Metanephros (tissue), 2 donors: Measurements from ENCODE around the gene KIFAP3. TPM values are rescaled to one million over a fixed set of nuclear protein-coding genes. Genes with fewer than 3 reads are reported as not detected.

Experiments used
- small RNA-seq: library from RNA; depleted of rRNA; stranded (forward); fragments of <200 nt; gene quantifications from one replicate; pipeline ENCODE3, GENCODE V24; 2014; ENCODE audit warnings: low replicate concordance
- total RNA-seq: library from RNA; depleted of rRNA; stranded (reverse); fragments of >200 nt; gene quantifications from one replicate; pipeline ENCODE4 v1.2.3, GENCODE V29; 2014

KIFAP3 gene
- total RNA-seq, result 33.4 TPM

DNA sequence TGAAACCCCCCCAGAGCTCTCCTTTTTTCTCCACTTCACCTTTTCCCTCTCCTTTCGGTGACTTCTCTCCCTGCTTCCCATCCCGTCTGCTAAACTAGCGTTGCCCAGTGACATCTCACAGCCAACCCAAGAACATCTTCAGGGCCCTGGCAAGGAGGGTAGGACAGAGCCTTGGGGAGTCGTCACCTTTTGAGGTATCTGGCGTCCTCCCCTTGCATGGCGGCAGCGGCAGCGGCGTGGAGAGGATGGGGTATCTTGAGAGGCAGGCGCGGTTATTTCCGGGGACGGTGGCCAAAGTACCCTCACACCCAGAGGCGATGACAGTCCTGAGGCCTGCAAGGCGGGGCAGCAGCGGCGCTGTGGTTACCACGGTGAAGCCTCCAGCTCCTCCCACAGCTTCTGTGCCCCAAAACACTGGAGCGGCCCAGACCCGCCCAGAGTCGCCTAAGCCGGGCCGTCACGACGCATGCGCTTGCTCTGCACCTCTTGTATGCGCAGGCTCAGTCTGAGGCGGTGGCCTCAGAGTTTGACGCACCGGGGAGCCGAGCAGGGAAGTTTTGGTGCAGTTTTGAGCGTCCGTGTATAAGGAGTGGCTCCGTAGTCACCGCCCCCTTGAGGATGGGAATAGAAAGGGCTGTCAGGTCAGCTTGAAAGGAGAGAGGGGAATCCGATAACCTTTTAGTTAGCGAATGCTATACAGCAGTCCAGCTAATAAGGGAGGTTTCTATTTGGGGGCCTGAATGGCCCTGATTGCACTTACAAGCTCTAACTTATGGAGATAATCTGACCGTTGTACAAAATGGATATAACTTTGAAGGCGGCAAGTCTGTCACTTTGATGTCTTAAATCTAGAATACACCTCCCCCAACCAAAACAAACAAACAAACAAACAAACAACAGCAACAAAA lies at the start of gene KIFAP3:
KIFAP3 (minus strand) TSS at position 446 of the 908 bp plus-strand sequence; CDS start at position 218, 228 bp downstream.

DNA sequence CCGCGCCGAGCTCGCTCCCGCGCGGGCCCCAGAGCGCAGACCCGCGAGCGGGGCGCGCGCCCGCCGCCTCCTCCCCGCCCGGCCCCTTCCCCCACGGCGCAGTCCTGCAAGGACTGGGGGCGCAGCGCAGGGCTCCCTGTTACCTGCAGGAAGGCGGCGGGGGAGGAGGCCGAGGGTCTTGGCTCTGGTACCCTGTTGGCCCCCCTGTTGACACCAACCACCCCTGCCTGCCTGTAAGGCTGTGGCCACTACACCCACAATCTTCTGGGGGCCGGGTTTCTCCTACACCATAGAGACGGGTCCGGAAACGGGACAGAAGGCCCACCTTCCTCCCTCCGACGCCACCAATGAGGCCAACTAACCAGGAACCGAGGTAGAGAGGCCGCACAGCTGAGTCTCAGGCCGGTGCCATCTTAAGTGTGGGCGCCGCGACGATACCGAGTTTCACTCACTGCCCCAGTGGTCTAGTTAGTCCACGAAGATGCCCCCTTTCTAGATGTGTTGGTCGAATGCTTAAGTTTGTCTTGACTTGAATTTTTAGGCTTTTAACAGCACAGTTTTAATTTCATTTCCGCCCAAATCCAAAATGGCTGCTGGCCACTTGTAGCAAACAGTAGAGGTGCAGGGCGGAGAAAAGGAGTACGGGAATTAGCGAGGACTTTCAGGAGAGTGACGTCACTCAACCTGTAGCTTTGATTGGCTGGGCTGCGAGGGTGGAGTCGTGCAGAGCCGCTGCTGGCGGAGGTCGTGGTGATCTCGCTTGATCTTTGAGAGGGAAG lies 180.7 kb downstream of the KIFAP3 start, which contains the start of gene SCYL3:
SCYL3 (minus strand) TSS at position 252 of the 779 bp plus-strand sequence. CDS start 5,056 bp downstream, outside the sequence.

Small RNA genes within 50 kb of the gene (small RNA-seq; reads per million reads assigned to genes)
- gene MRPS10P1, result not detected

Other genes with a start within 250 kb of the KIFAP3 start
- gene SCYL3, start 180.8 kb downstream of the KIFAP3 start, total RNA-seq, result 12.6 TPM
- not detected for gene NTMT2, start 71.3 kb upstream of the KIFAP3 start, total RNA-seq